Neural cell (in vitro differentiated cells): ENCODE results near the gene ANKRD31. TPM values are rescaled to one million over a fixed set of nuclear protein-coding genes. Genes with fewer than 3 reads are reported as not detected.

Source experiments
- H2AFZ ChIP-seq: fragments of 200-600, 300-800 bp; sonication (generic), shearing (Covaris generic); 2 replicates; pipeline ENCODE4 v1.6.0; 2014; ENCODE audit warnings: low read depth, mild to moderate bottlenecking, antibody characterized with exemption, low read length, moderate library complexity
- H3F3A ChIP-seq: fragments of 200-600 bp; shearing (Covaris generic); 2 replicates; pipeline ENCODE4 v1.6.1; 2016; ENCODE audit warnings: mild to moderate bottlenecking, moderate library complexity, mixed read lengths, antibody characterized with exemption, low read length; ENCODE audit not compliant: insufficient read depth, poor library complexity, severe bottlenecking
- H3K27ac ChIP-seq: fragments of 200-600, 300-800 bp; sonication (generic), shearing (Covaris generic); 2 replicates; pipeline ENCODE4 v1.5.1; 2014; ENCODE audit warnings: mild to moderate bottlenecking, low read length, moderate library complexity
- H3K27me3 ChIP-seq: fragments of 300-800, 200-600 bp; sonication (generic), shearing (Covaris generic); 2 replicates; pipeline ENCODE4 v1.6.0; 2014; ENCODE audit warnings: mild to moderate bottlenecking, low read depth, low read length, moderate library complexity; ENCODE audit not compliant: insufficient read depth
- H3K36me3 ChIP-seq: fragments of 300-800, 200-600 bp; sonication (generic), shearing (Covaris generic); 2 replicates; pipeline ENCODE4 v1.5.1; 2014; ENCODE audit warnings: mild to moderate bottlenecking, antibody characterized with exemption, low read length, moderate library complexity; ENCODE audit not compliant: insufficient read depth
- H3K4me2 ChIP-seq: fragments of 300-800, 200-600 bp; sonication (generic), shearing (Covaris generic); 2 replicates; pipeline ENCODE4 v1.6.0; 2014; ENCODE audit warnings: mild to moderate bottlenecking, low read length
- H3K4me3 ChIP-seq: fragments of 300-800, 200-600 bp; sonication (generic), shearing (Covaris generic); 2 replicates; pipeline ENCODE4 v1.5.1; 2014; ENCODE audit warnings: mild to moderate bottlenecking, low read length, moderate library complexity
- H3K79me2 ChIP-seq: fragments of 200-600 bp; shearing (Covaris generic); replicated peaks from 2 replicates; pipeline ENCODE4 v1.6.0; 2014; ENCODE audit warnings: mild to moderate bottlenecking, low read length, moderate library complexity; ENCODE audit not compliant: insufficient read depth
- H3K9ac ChIP-seq: fragments of 300-800, 200-600 bp; sonication (generic), shearing (Covaris generic); 2 replicates; pipeline ENCODE4 v1.6.1; 2016; ENCODE audit warnings: mild to moderate bottlenecking, low read length, mixed read lengths
- H3K9me2 ChIP-seq: fragments of 200-600 bp; shearing (Covaris generic); 2 replicates; pipeline ENCODE4 v1.6.1; 2016; ENCODE audit warnings: mild to moderate bottlenecking, low read length, mixed read lengths; ENCODE audit not compliant: insufficient read depth
- H3K9me3 ChIP-seq: fragments of 200-600, 300-800 bp; sonication (generic), shearing (Covaris generic); 2 replicates; pipeline ENCODE4 v1.6.1; 2016; ENCODE audit warnings: mild to moderate bottlenecking, mixed run types, low read length, moderate library complexity, mixed read lengths
- H4K20me1 ChIP-seq: fragments of 200-600 bp; shearing (Covaris generic); 2 replicates; pipeline ENCODE4 v1.6.1; 2016; ENCODE audit warnings: mild to moderate bottlenecking, mixed run types; ENCODE audit not compliant: insufficient read depth
- CTCF ChIP-seq: fragments of 450-650 bp; IDR thresholded peaks from 2 replicates; pipeline ENCODE4 v1.5.1; 2014; ENCODE audit warnings: antibody characterized with exemption, mild to moderate bottlenecking, moderate library complexity; ENCODE audit not compliant: poor library complexity, severe bottlenecking
- EP300 ChIP-seq: fragments of 450-650 bp; conservative IDR thresholded peaks from 2 replicates; pipeline ENCODE4 v1.6.1; 2014; ENCODE audit warnings: antibody characterized with exemption, mild to moderate bottlenecking, moderate library complexity; ENCODE audit not compliant: poor library complexity, severe bottlenecking
- EZH2 ChIP-seq: fragments of 200-600, 300-800 bp; shearing (Covaris generic), sonication (generic); IDR thresholded peaks from 2 replicates; pipeline ENCODE4 v1.6.1; 2014; ENCODE audit warnings: antibody characterized with exemption, low read length, borderline replicate concordance, mild to moderate bottlenecking; ENCODE audit not compliant: insufficient read depth, poor library complexity, severe bottlenecking
- MXI1 ChIP-seq: fragments of 450-650 bp; conservative IDR thresholded peaks from 2 replicates; pipeline ENCODE4 v1.6.1; 2014; ENCODE audit warnings: antibody characterized with exemption, mild to moderate bottlenecking; ENCODE audit not compliant: poor library complexity, severe bottlenecking
- POLR2AphosphoS5 ChIP-seq: IDR thresholded peaks from 2 replicates; pipeline ENCODE4 v1.6.1; 2012
- RAD21 ChIP-seq: fragments of 450-650 bp; conservative IDR thresholded peaks from 2 replicates; pipeline ENCODE4 v1.6.1; 2014; ENCODE audit warnings: antibody characterized with exemption, mild to moderate bottlenecking, moderate library complexity
- REST ChIP-seq: IDR thresholded peaks from 2 replicates; pipeline ENCODE4 v1.6.1; 2012; ENCODE audit warnings: borderline replicate concordance
- SMC3 ChIP-seq: fragments of 450-650 bp; conservative IDR thresholded peaks from 2 replicates; pipeline ENCODE4 v1.6.1; 2014; ENCODE audit warnings: antibody characterized with exemption, mild to moderate bottlenecking, moderate library complexity; ENCODE audit not compliant: poor library complexity
- TAF1 ChIP-seq: IDR thresholded peaks from 2 replicates; pipeline ENCODE4 v1.6.1; 2012; ENCODE audit warnings: low read depth
- polyA plus RNA-seq: library from polyadenylated mRNA; depleted of rRNA; stranded (reverse); fragments of >200 nt; gene quantifications from 2 replicates; pipeline ENCODE4 v1.2.3, GENCODE V29; 2014

Gene ANKRD31
- polyA plus RNA-seq, 1 donor from 2014 or later, result 0.62 TPM

- Histone ChIP-seq H3K36me3 (no peaks in the 10 kb centered on the region), H3F3A (no peaks in the 10 kb centered on the region), H2AFZ (no peak overlapping the region), H3K9ac (no peak overlapping the region), H3K27ac (no peak overlapping the region), H3K79me2 (no peaks in the 10 kb centered on the region), H3K4me3 (no peak overlapping the region), H3K9me3 (no peaks in the 10 kb centered on the region), H3K9me2 (no peaks in the 10 kb centered on the region), H3K27me3 (no peaks in the 10 kb centered on the region), H3K4me2 (no peak overlapping the region), H4K20me1 (no peaks in the 10 kb centered on the region)
- no peak for TF ChIP-seq RAD21
- TF ChIP-seq SMC3, result no peak
- TF ChIP-seq CTCF, result no peak
Measured at GRCh38 chr5:75156585-75156984, 80.1 kb downstream of the ANKRD31 start.

- no peaks in the 10 kb centered on the region for H3K36me3 ChIP-seq
- H3F3A ChIP-seq, result no peaks in the 10 kb centered on the region
- no peak overlapping the region for H3K4me3 ChIP-seq
- no peak overlapping the region for H3K9ac ChIP-seq
- no peaks in the 10 kb centered on the region for H3K9me3 ChIP-seq
- H3K9me2 ChIP-seq, result no peaks in the 10 kb centered on the region
- no peak for TF ChIP-seq REST
- TF ChIP-seq POLR2AphosphoS5, result no peak
- no peak for TF ChIP-seq MXI1
- TF ChIP-seq CTCF, result no peak
- TF ChIP-seq SMC3, result no peak
- no peak for TF ChIP-seq RAD21
- TF ChIP-seq EP300, result no peak
- no peak for TF ChIP-seq TAF1
- TF ChIP-seq EZH2, result no peak
- no peak overlapping the region for H3K27ac ChIP-seq
- no peaks in the 10 kb centered on the region for H3K27me3 ChIP-seq
- H3K4me2 ChIP-seq, result no peak overlapping the region
- H3K79me2 ChIP-seq, result no peaks in the 10 kb centered on the region
- no peaks in the 10 kb centered on the region for H4K20me1 ChIP-seq
- H2AFZ ChIP-seq, result no peak overlapping the region
Measured at GRCh38 chr5:75152860-75153259, 83.8 kb downstream of the ANKRD31 start.
